GM03348 (cell line): ENCODE measurements around the gene PRKG2.

Experiments used
- DNase-seq: peaks from one replicate; pipeline ENCODE4 v3.0.0; 2012; ENCODE audit warnings: low spot score

Gene PRKG2

GRCh38 chr4:81215931-81216330 is 909 bp upstream of the PRKG2 start:
- DNase-seq = no peak

- DNase-seq = peak; percentile 39
Measured at GRCh38 chr4:81214144-81214880, 710 bp downstream of the PRKG2 start.

GRCh38 chr4:81213671-81214070 is 1.4 kb downstream of the PRKG2 start:
- DNase-seq = no peak

- peak; percentile 15 for DNase-seq
Measured at GRCh38 chr4:81211956-81212355, 3.1 kb downstream of the PRKG2 start.

GRCh38 chr4:81207828-81208227 is 7.2 kb downstream of the PRKG2 start:
- DNase-seq = peak; percentile 75

GRCh38 chr4:81205302-81205701 is 9.7 kb downstream of the PRKG2 start:
- no peak for DNase-seq

GRCh38 chr4:81204571-81204970 is 10.5 kb downstream of the PRKG2 start:
- DNase-seq = no peak

GRCh38 chr4:81199831-81200230 is 15.2 kb downstream of the PRKG2 start:
- DNase-seq = no peak

GRCh38 chr4:81198609-81199008 is 16.4 kb downstream of the PRKG2 start:
- no peak for DNase-seq

- no peak for DNase-seq
Measured at GRCh38 chr4:81197864-81198524, 17.0 kb downstream of the PRKG2 start.

- DNase-seq = no peak
Measured at GRCh38 chr4:81196126-81196650, 18.8 kb downstream of the PRKG2 start.

GRCh38 chr4:81195475-81195874 is 19.5 kb downstream of the PRKG2 start:
- DNase-seq = no peak

GRCh38 chr4:81194286-81194685 is 20.7 kb downstream of the PRKG2 start:
- DNase-seq = no peak

GRCh38 chr4:81180916-81181315 is 34.1 kb downstream of the PRKG2 start:
- DNase-seq = no peak

GRCh38 chr4:81179326-81179725 is 35.7 kb downstream of the PRKG2 start:
- no peak for DNase-seq

GRCh38 chr4:81173213-81173612 is 41.8 kb downstream of the PRKG2 start:
- no peak for DNase-seq

- DNase-seq = no peak
Measured at GRCh38 chr4:81166458-81167160, 48.4 kb downstream of the PRKG2 start.

- DNase-seq = peak; percentile 34
Measured at GRCh38 chr4:81165861-81166430, 49.1 kb downstream of the PRKG2 start.

GRCh38 chr4:81164623-81165416 is 50.2 kb downstream of the PRKG2 start:
- peak; percentile 6 for DNase-seq

- DNase-seq = no peak
Measured at GRCh38 chr4:81164126-81164525, 50.9 kb downstream of the PRKG2 start.

- DNase-seq = no peak
Measured at GRCh38 chr4:81162752-81163458, 52.1 kb downstream of the PRKG2 start.
